Caco-2 (cell line): ENCODE data around the gene ST3GAL5. TPM values are rescaled to one million over a fixed set of nuclear protein-coding genes. Genes with fewer than 3 reads are reported as not detected.

ENCODE experiments used
- BruUV-seq: library from RNA; stranded (reverse); fragments of 400-500 nt; replicated peaks from 2 replicates; lab custom pipeline; 2021; lab: Mats Ljungman, UMichigan
- CTCF ChIA-PET: fragments of 300-600 bp; sonication (Branson Sonifier 250); formaldehyde crosslinking; loops from one replicate; lab custom pipeline; 2022; ENCODE audit warnings: antibody characterized with exemption; lab: Charles Lee
- POLR2A ChIA-PET: fragments of 300-600 bp; sonication (Branson Sonifier 250); formaldehyde crosslinking; loops from one replicate; lab custom pipeline; 2022; ENCODE audit warnings: antibody characterized with exemption; lab: Charles Lee
- DNase-seq, 2 experiments: peaks; one replicate each; pipeline versions ENCODE4 v3.0.0 to v3.0.0-alpha.2; 2020 to 2022
- H3K27me3 ChIP-seq: replicated peaks from 2 replicates; pipeline ENCODE4 v1.6.0; 2011; ENCODE audit warnings: low read length; ENCODE audit not compliant: control insufficient read depth, insufficient read depth
- H3K36me3 ChIP-seq: 2 replicates; pipeline ENCODE4 v1.5.1; 2011; ENCODE audit warnings: low read length; ENCODE audit not compliant: control insufficient read depth, insufficient read depth
- H3K4me1 ChIP-seq: fragments of 250-450 bp; sonication (Bioruptor Pico); 2 replicates; pipeline ENCODE4 v1.5.1; 2020; ENCODE audit warnings: mild to moderate bottlenecking
- H3K4me3 ChIP-seq: 2 replicates; pipeline ENCODE4 v1.5.1; 2011; ENCODE audit warnings: low read depth, mild to moderate bottlenecking, control low read depth, low read length
- H3K9me3 ChIP-seq: fragments of 250-450 bp; sonication (Bioruptor Pico); 2 replicates; pipeline ENCODE4 v1.5.1; 2020; ENCODE audit warnings: mild to moderate bottlenecking, moderate library complexity
- H3K27ac Mint-ChIP-seq: one replicate; pipeline ENCODE4 v1.8.0; 2022; ENCODE audit warnings: mixed read lengths; ENCODE audit not compliant: unreplicated experiment
- H3K27me3 Mint-ChIP-seq: one replicate; pipeline ENCODE4 v1.8.0; 2022; ENCODE audit warnings: mixed read lengths; ENCODE audit not compliant: insufficient read depth, unreplicated experiment
- H3K36me3 Mint-ChIP-seq: one replicate; pipeline ENCODE4 v1.8.0; 2022; ENCODE audit warnings: mild to moderate bottlenecking, mixed read lengths; ENCODE audit not compliant: insufficient read depth, unreplicated experiment
- H3K4me1 Mint-ChIP-seq: one replicate; pipeline ENCODE4 v1.8.0; 2022; ENCODE audit warnings: low read depth, mixed read lengths; ENCODE audit not compliant: unreplicated experiment
- H3K4me3 Mint-ChIP-seq: one replicate; pipeline ENCODE4 v1.8.0; 2022; ENCODE audit warnings: mild to moderate bottlenecking, moderate library complexity, mixed read lengths; ENCODE audit not compliant: unreplicated experiment
- H3K9me3 Mint-ChIP-seq: one replicate; pipeline ENCODE4 v1.8.0; 2022; ENCODE audit warnings: mixed read lengths; ENCODE audit not compliant: unreplicated experiment
- intact Hi-C: fragments of 100-400 bp; cut with micrococcal nuclease; formaldehyde crosslinking; loops from one replicate; pipeline ENCODE4 v1.10.0; 2022; ENCODE audit not compliant: unreplicated experiment
- total RNA-seq: library from RNA; stranded (reverse); gene quantifications from 2 replicates; pipeline ENCODE4 v1.2.3, GENCODE V29; 2022
- TF ChIP-seq, protein P1 (sequence below), 2 experiments: fragments of 200-600 bp in 1 of 2; IDR thresholded peaks; 1 replicate in 1 of 2; 2 replicates in 1 of 2; pipeline versions ENCODE4 v1.5.1 to v1.8.0; 2011 to 2022; ENCODE audit warnings: antibody characterized with exemption in 1 of 2, control low read depth in 1 of 2, inconsistent platforms in 1 of 2, low read depth in 1 of 2, low read length in 1 of 2, mild to moderate bottlenecking in 1 of 2, moderate library complexity in 1 of 2; ENCODE audit not compliant: insufficient read depth in 1 of 2, severe bottlenecking in 1 of 2, unreplicated experiment in 1 of 2

The ST3GAL5 gene
- total RNA-seq, 1 experiment from 2014 or later: 3.4 TPM

GRCh38 chr2:85866165-85866659 is 22.6 kb downstream of the ST3GAL5 start:
- H3K9me3 ChIP-seq: no peaks in the 10 kb centered on the region
- H3K4me3 Mint-ChIP-seq: no peak overlapping the region
- CTCF ChIA-PET: interaction anchor here (2.2 kb wide), 1 partner anchor 38 kb away, joined by 5 read pairs; no protein-coding TSS in a partner anchor
- H3K27me3 ChIP-seq: no peaks in the 10 kb centered on the region; the same call in 1 of the 2 replicates
- no peaks in the 10 kb centered on the region for H3K4me1 ChIP-seq
- DNase-seq: no peak
- no peaks in the 10 kb centered on the region for H3K4me1 Mint-ChIP-seq
- POLR2A ChIA-PET: no interaction called here
- no peak overlapping the region for H3K27ac Mint-ChIP-seq
- no peaks in the 10 kb centered on the region for H3K27me3 Mint-ChIP-seq
- H3K36me3 Mint-ChIP-seq: no peaks in the 10 kb centered on the region
- intact Hi-C loops: no loop called here
- no peak overlapping the region for H3K4me3 ChIP-seq
- TF ChIP-seq, protein P1, sequence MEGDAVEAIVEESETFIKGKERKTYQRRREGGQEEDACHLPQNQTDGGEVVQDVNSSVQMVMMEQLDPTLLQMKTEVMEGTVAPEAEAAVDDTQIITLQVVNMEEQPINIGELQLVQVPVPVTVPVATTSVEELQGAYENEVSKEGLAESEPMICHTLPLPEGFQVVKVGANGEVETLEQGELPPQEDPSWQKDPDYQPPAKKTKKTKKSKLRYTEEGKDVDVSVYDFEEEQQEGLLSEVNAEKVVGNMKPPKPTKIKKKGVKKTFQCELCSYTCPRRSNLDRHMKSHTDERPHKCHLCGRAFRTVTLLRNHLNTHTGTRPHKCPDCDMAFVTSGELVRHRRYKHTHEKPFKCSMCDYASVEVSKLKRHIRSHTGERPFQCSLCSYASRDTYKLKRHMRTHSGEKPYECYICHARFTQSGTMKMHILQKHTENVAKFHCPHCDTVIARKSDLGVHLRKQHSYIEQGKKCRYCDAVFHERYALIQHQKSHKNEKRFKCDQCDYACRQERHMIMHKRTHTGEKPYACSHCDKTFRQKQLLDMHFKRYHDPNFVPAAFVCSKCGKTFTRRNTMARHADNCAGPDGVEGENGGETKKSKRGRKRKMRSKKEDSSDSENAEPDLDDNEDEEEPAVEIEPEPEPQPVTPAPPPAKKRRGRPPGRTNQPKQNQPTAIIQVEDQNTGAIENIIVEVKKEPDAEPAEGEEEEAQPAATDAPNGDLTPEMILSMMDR (IDR thresholded peaks at IDR 0.05; ENCODE audit: insufficient read depth in 1 of 2, low read depth in 1 of 2, low read length in 1 of 2, severe bottlenecking in 1 of 2, unreplicated experiment in 1 of 2): no peak
- no peaks in the 10 kb centered on the region for H3K36me3 ChIP-seq
- H3K9me3 Mint-ChIP-seq: no peaks in the 10 kb centered on the region
- BruUV-seq: no TSS peak

- POLR2A ChIA-PET: no interaction called here
- H3K4me1 ChIP-seq: no peaks in the 10 kb centered on the region
Measured at GRCh38 chr2:85865539-85866164, 23.1 kb downstream of the ST3GAL5 start.

DNA sequence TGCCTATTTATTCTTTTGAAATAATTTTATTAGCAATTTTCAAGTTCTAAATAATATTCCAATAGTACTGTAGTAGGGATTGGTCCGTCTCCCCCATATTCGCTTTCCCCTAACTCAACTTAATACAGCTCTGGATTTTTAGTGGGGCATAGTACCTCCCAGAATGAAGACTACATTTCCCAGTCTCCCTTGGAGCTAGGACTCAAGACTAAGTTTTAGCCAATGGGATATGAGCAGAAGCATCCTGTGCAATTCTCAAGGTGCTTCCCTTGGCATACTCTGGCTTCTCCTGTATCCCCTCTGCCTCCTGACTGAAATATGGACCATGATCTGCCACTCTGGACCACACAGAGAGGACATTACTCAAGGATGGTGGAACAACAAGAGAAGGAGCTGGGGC is 24.1 kb downstream of the ST3GAL5 start:
- H3K4me3 Mint-ChIP-seq: no peak overlapping the region
- CTCF ChIA-PET: interaction anchor here (1.0 to 2.2 kb wide), 2 partner anchors 37 to 39 kb away, joined by 3 to 5 read pairs; no protein-coding TSS in a partner anchor
- H3K27ac Mint-ChIP-seq: no peak overlapping the region
- H3K36me3 Mint-ChIP-seq: no peaks in the 10 kb centered on the region
- H3K4me3 ChIP-seq: no peak overlapping the region
- DNase-seq: no peak
- no peaks in the 10 kb centered on the region for H3K27me3 Mint-ChIP-seq
- H3K36me3 ChIP-seq: no peaks in the 10 kb centered on the region
- intact Hi-C loops: no loop called here
- POLR2A ChIA-PET: no interaction called here
- H3K4me1 ChIP-seq: no peaks in the 10 kb centered on the region
- no peaks in the 10 kb centered on the region; the same call in 1 of the 2 replicates for H3K27me3 ChIP-seq
- H3K9me3 Mint-ChIP-seq: no peaks in the 10 kb centered on the region
- no peaks in the 10 kb centered on the region for H3K9me3 ChIP-seq
- TF ChIP-seq, protein P1 (IDR thresholded peaks at IDR 0.05; ENCODE audit: insufficient read depth in 1 of 2, low read depth in 1 of 2, low read length in 1 of 2, severe bottlenecking in 1 of 2, unreplicated experiment in 1 of 2): no peak
- no peaks in the 10 kb centered on the region for H3K4me1 Mint-ChIP-seq
- BruUV-seq: no TSS peak

More at GRCh38 chr2:85865539-85866164, 23.1 kb downstream of the ST3GAL5 start:
- H3K9me3 ChIP-seq: no peaks in the 10 kb centered on the region
- intact Hi-C loops: no loop called here
- no peaks in the 10 kb centered on the region for H3K4me1 Mint-ChIP-seq
- CTCF ChIA-PET: interaction anchor here (2.2 kb wide), 1 partner anchor 38 kb away, joined by 5 read pairs; no protein-coding TSS in a partner anchor
- no peaks in the 10 kb centered on the region for H3K36me3 Mint-ChIP-seq
- no peaks in the 10 kb centered on the region for H3K27me3 Mint-ChIP-seq
- H3K4me3 Mint-ChIP-seq: no peak overlapping the region
- DNase-seq: no peak
- BruUV-seq: no TSS peak
- no peaks in the 10 kb centered on the region for H3K9me3 Mint-ChIP-seq
- TF ChIP-seq, protein P1 (IDR thresholded peaks at IDR 0.05; ENCODE audit: insufficient read depth in 1 of 2, low read depth in 1 of 2, low read length in 1 of 2, severe bottlenecking in 1 of 2, unreplicated experiment in 1 of 2): no peak
- no peak overlapping the region for H3K4me3 ChIP-seq
- H3K27me3 ChIP-seq: no peaks in the 10 kb centered on the region; the same call in 1 of the 2 replicates
- H3K27ac Mint-ChIP-seq: no peak overlapping the region
- no peaks in the 10 kb centered on the region for H3K36me3 ChIP-seq
